Gastrocnemius medialis (tissue), 4 donors: ENCODE measurements around the gene INPP5J.

ENCODE experiments used
- POLR2A ChIP-seq, 2 donors: fragments of 450-650 bp; IDR thresholded peaks; one replicate each; pipeline ENCODE4 v1.6.1; 2017; ENCODE audit warnings: antibody characterized with exemption in 2 of 2, mild to moderate bottlenecking in 2 of 2, moderate library complexity in 2 of 2
- TF ChIP-seq, protein P1 (sequence below), 5 experiments: fragments of 450-650 bp in 3 of 5; fragments of 200-600 bp in 2 of 5; sonication (generic) in 2 of 5; IDR thresholded peaks in 4 of 5; conservative IDR thresholded peaks in 1 of 5; 1 replicate in 4 of 5; 2 replicates in 1 of 5; pipeline ENCODE4 v1.5.1; 2016 to 2019; ENCODE audit warnings: antibody characterized with exemption in 5 of 5, mild to moderate bottlenecking in 3 of 5, moderate library complexity in 3 of 5

DNA sequence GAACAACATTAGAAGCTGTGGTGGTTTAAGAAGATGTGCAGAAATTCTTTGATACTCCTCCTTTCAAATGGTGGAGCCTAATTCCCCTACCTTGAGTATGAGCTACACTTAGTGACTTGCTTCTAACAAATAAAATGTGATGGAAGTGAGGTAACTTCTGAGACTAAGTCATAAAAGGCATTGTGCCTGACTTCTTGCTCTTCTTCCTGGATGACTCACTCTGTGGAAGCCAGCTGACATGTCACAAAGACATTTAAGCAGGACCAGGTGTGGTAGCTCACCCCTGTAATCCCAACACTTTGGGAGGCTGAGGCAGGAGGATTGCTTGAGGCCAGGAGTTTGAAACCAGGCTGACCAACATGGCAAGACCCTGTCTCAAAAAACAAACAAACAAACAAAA lies 21.5 kb downstream of the INPP5J start:
- TF ChIP-seq, protein P1, sequence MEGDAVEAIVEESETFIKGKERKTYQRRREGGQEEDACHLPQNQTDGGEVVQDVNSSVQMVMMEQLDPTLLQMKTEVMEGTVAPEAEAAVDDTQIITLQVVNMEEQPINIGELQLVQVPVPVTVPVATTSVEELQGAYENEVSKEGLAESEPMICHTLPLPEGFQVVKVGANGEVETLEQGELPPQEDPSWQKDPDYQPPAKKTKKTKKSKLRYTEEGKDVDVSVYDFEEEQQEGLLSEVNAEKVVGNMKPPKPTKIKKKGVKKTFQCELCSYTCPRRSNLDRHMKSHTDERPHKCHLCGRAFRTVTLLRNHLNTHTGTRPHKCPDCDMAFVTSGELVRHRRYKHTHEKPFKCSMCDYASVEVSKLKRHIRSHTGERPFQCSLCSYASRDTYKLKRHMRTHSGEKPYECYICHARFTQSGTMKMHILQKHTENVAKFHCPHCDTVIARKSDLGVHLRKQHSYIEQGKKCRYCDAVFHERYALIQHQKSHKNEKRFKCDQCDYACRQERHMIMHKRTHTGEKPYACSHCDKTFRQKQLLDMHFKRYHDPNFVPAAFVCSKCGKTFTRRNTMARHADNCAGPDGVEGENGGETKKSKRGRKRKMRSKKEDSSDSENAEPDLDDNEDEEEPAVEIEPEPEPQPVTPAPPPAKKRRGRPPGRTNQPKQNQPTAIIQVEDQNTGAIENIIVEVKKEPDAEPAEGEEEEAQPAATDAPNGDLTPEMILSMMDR (IDR thresholded peaks at IDR 0.05 in 4 of 5, conservative IDR thresholded peaks at IDR 0.05 in 1 of 5) = no peak
- TF ChIP-seq POLR2A (IDR thresholded peaks at IDR 0.05) = no peak
